ENCODE results near the gene E4F1. TPM values are rescaled to one million over a fixed set of nuclear protein-coding genes. Genes with fewer than 3 reads are reported as not detected.

Gene E4F1
- total and polyA plus RNA-seq, 2 donors (not counting 1 experiment from before 2014, with no cell fraction given) = 41.8 to 70.9 TPM

- H3K4me3 Mint-ChIP-seq = peak overlapping the region; percentile 71
- ATAC-seq (ENCODE audit: low read depth) (no peak), DNase-seq (peak; percentile 53)
- Histone ChIP-seq H3K4me1 (ENCODE audit: control insufficient read depth in 2 of 2, insufficient read depth in 2 of 2, low read length in 2 of 2) (peaks cover 12 to 41% of the 10 kb centered on the region in 2 donors), H3K36me3 (replicated peaks in 1 of 2; ENCODE audit: control extremely low read depth in 1 of 2, control insufficient read depth in 1 of 2, extremely low read depth in 1 of 2, insufficient read depth in 2 of 2, low read length in 1 of 2) (peaks cover 0 to 34% of the 10 kb centered on the region in 2 experiments), H3K79me2 (ENCODE audit: control insufficient read depth, insufficient read depth, low read length) (peaks cover 24% of the 10 kb centered on the region), H3K27me3 (replicated peaks in 1 of 4; ENCODE audit: control extremely low read depth in 1 of 4, control insufficient read depth in 3 of 4, insufficient read depth in 4 of 4, low read length in 3 of 4) (no peaks in the 10 kb centered on the region), H2AFZ (ENCODE audit: insufficient read depth, low read depth, low read length, poor library complexity, severe bottlenecking) (no peak overlapping the region), H3K4me2 (replicated peaks; ENCODE audit: low read depth, low read length, poor library complexity, severe bottlenecking) (no peak overlapping the region), H3K27ac (ENCODE audit: low read length in 2 of 2) (peak overlapping the region; percentile 68 to 72), H3K9ac (ENCODE audit: low read length) (no peak overlapping the region), H4K20me1 (ENCODE audit: control insufficient read depth, insufficient read depth, low read length, poor library complexity, severe bottlenecking) (peaks cover 15% of the 10 kb centered on the region), H3K9me3 (ENCODE audit: control extremely low read depth in 1 of 3, control insufficient read depth in 2 of 3, insufficient read depth in 1 of 3, low read length in 2 of 3) (no peaks in the 10 kb centered on the region), H3K4me3 (ENCODE audit: control extremely low read depth in 1 of 5, extremely low read depth in 1 of 5, insufficient read depth in 1 of 5, low read depth in 2 of 5, low read length in 4 of 5) (no peak overlapping the region)
- H3K27ac Mint-ChIP-seq = peak overlapping the region; percentile 90
- H3K4me1 Mint-ChIP-seq = peaks cover 26% of the 10 kb centered on the region
- intact Hi-C loops (cut with micrococcal nuclease) = loop anchor here (5.0 to 10.0 kb wide), 3 partner anchors 90 to 255 kb away; partner anchors contain the start of genes ABCA3 and NHERF2
- no peaks in the 10 kb centered on the region for H3K9me3 Mint-ChIP-seq (ENCODE audit: insufficient read depth)
- ChIA-PET CTCF (interaction anchor here (0.5 to 3.9 kb wide), 13 partner anchors 11 to 1083 kb away, joined by 3 to 71 read pairs (median 5); partner anchors contain the start of gene CASKIN1), POLR2A (interaction anchor here (1.8 to 2.5 kb wide), 2 partner anchors 16 to 48 kb away, joined by 4 to 13 read pairs; partner anchors contain the start of genes MLST8 and RNPS1)
- 100% methylated on average over 1 of the region's 7 CpGs for WGBS (ENCODE audit: insufficient coverage)
- TF ChIP-seq CTCF (IDR thresholded peaks at IDR 0.05) (no peak), EZH2 (IDR thresholded peaks at IDR 0.05; ENCODE audit: borderline replicate concordance, insufficient read depth, low read depth, low read length, poor library complexity, severe bottlenecking) (no peak)
- H3K27me3 Mint-ChIP-seq = no peaks in the 10 kb centered on the region
These were observed 29.4 kb downstream of the E4F1 start for GRCh38 chr16:2252806-2253148.

- CTCF ChIA-PET = interaction anchor here (0.6 to 3.9 kb wide), 5 partner anchors 10 to 233 kb away, joined by 3 to 71 read pairs (median 3); partner anchors contain the start of gene CASKIN1
- Histone ChIP-seq H3K4me2 (replicated peaks; ENCODE audit: low read depth, low read length, poor library complexity, severe bottlenecking) (no peak overlapping the region), H3K27ac (ENCODE audit: low read length in 2 of 2) (peak overlapping the region; percentile 68 to 72), H3K4me3 (ENCODE audit: control extremely low read depth in 1 of 5, extremely low read depth in 1 of 5, insufficient read depth in 1 of 5, low read depth in 2 of 5, low read length in 4 of 5) (no peak overlapping the region), H3K36me3 (replicated peaks in 1 of 2; ENCODE audit: control extremely low read depth in 1 of 2, control insufficient read depth in 1 of 2, extremely low read depth in 1 of 2, insufficient read depth in 2 of 2, low read length in 1 of 2) (peaks cover 0 to 39% of the 10 kb centered on the region in 2 experiments), H3K9ac (ENCODE audit: low read length) (no peak overlapping the region), H3K79me2 (ENCODE audit: control insufficient read depth, insufficient read depth, low read length) (peaks cover 23% of the 10 kb centered on the region), H2AFZ (ENCODE audit: insufficient read depth, low read depth, low read length, poor library complexity, severe bottlenecking) (no peak overlapping the region), H4K20me1 (ENCODE audit: control insufficient read depth, insufficient read depth, low read length, poor library complexity, severe bottlenecking) (peaks cover 18% of the 10 kb centered on the region), H3K9me3 (ENCODE audit: control extremely low read depth in 1 of 3, control insufficient read depth in 2 of 3, insufficient read depth in 1 of 3, low read length in 2 of 3) (no peaks in the 10 kb centered on the region), H3K27me3 (replicated peaks in 1 of 4; ENCODE audit: control extremely low read depth in 1 of 4, control insufficient read depth in 3 of 4, insufficient read depth in 4 of 4, low read length in 3 of 4) (no peaks in the 10 kb centered on the region), H3K4me1 (ENCODE audit: control insufficient read depth in 2 of 2, insufficient read depth in 2 of 2, low read length in 2 of 2) (peaks cover 12 to 41% of the 10 kb centered on the region in 2 donors)
- Mint-ChIP-seq H3K9me3 (ENCODE audit: insufficient read depth) (no peaks in the 10 kb centered on the region), H3K27me3 (no peaks in the 10 kb centered on the region), H3K27ac (peak overlapping the region; percentile 90), H3K4me1 (peaks cover 26% of the 10 kb centered on the region), H3K4me3 (peak overlapping the region; percentile 71)
- POLR2A ChIA-PET = no interaction called here
- WGBS (ENCODE audit: insufficient coverage) = 65% methylated on average over 7 of the region's 11 CpGs
- intact Hi-C loops (cut with micrococcal nuclease) = loop anchor here (5.0 to 10.0 kb wide), 3 partner anchors 89 to 254 kb away; partner anchors contain the start of genes ABCA3 and NHERF2
- no peak for ATAC-seq (ENCODE audit: low read depth)
- TF ChIP-seq EZH2 (IDR thresholded peaks at IDR 0.05; ENCODE audit: borderline replicate concordance, insufficient read depth, low read depth, low read length, poor library complexity, severe bottlenecking) (no peak), CTCF (IDR thresholded peaks at IDR 0.05) (no peak)
- no peak for DNase-seq
These were observed 29.9 kb downstream of the E4F1 start for GRCh38 chr16:2253293-2253692.

Data from B cell (primary cell).